Measurements from ENCODE around the gene MAT2A.

MAT2A gene

GRCh38 chr2:85577386-85578242 lies 38.6 kb downstream of the MAT2A start, which contains the start of gene VAMP8:
Gene VAMP8, plus strand, starts transcription at chr2:85577586. Its CDS starts 61 bp downstream, at chr2:85577647.
- no peak for ATAC-seq
- TF ChIP-seq TCF4 (CRISPR knock-in tag; IDR thresholded peaks at IDR 0.05; ENCODE audit: borderline replicate concordance) (no peak), CSRNP3 (CRISPR knock-in tag; IDR thresholded peaks at IDR 0.05) (no peak), ESRRG (CRISPR knock-in tag; IDR thresholded peaks at IDR 0.05) (no peak), ZNF8 (CRISPR knock-in tag; IDR thresholded peaks at IDR 0.05) (no peak), ISL1 (CRISPR knock-in tag; IDR thresholded peaks at IDR 0.05) (no peak), GLIS3 (CRISPR knock-in tag; IDR thresholded peaks at IDR 0.05) (no peak), ZC3H10 (CRISPR knock-in tag; IDR thresholded peaks at IDR 0.05) (no peak), OSR1 (CRISPR knock-in tag; IDR thresholded peaks at IDR 0.05) (no peak), CREB5 (CRISPR knock-in tag; IDR thresholded peaks at IDR 0.05; ENCODE audit: low read depth) (no peak), TSHZ2 (CRISPR knock-in tag; IDR thresholded peaks at IDR 0.05) (no peak), BACH2 (CRISPR knock-in tag; IDR thresholded peaks at IDR 0.05; ENCODE audit: borderline replicate concordance) (no peak)

GRCh38 chr2:85578243-85579180 lies 39.5 kb downstream of the MAT2A start:
- no peak for ATAC-seq

GRCh38 chr2:85579266-85579935 lies 40.4 kb downstream of the MAT2A start:
- no peak for ATAC-seq
- TF ChIP-seq ZNF565 (CRISPR knock-in tag; conservative IDR thresholded peaks at IDR 0.05; ENCODE audit: low read depth) (no peak), SNAI2 (CRISPR knock-in tag; IDR thresholded peaks at IDR 0.05) (no peak), TSHZ2 (CRISPR knock-in tag; IDR thresholded peaks at IDR 0.05) (no peak), PATZ1 (CRISPR knock-in tag; IDR thresholded peaks at IDR 0.05; ENCODE audit: borderline replicate concordance) (no peak), PPARA (CRISPR knock-in tag; IDR thresholded peaks at IDR 0.05; ENCODE audit: borderline replicate concordance) (no peak), ZFP30 (CRISPR knock-in tag; IDR thresholded peaks at IDR 0.05) (no peak), CSDC2 (CRISPR knock-in tag; IDR thresholded peaks at IDR 0.05) (no peak), TCF4 (CRISPR knock-in tag; IDR thresholded peaks at IDR 0.05; ENCODE audit: borderline replicate concordance) (no peak), ESRRG (CRISPR knock-in tag; IDR thresholded peaks at IDR 0.05) (no peak), TOX (CRISPR knock-in tag; IDR thresholded peaks at IDR 0.05; ENCODE audit: borderline replicate concordance) (no peak), ZFP3 (CRISPR knock-in tag; IDR thresholded peaks at IDR 0.05) (no peak), ZNF70 (CRISPR knock-in tag; IDR thresholded peaks at IDR 0.05) (no peak), ZNF8 (CRISPR knock-in tag; IDR thresholded peaks at IDR 0.05) (no peak), ARNTL (CRISPR knock-in tag; IDR thresholded peaks at IDR 0.05; ENCODE audit: borderline replicate concordance, low read depth) (no peak), ZC3H10 (CRISPR knock-in tag; IDR thresholded peaks at IDR 0.05) (no peak), CSRNP3 (CRISPR knock-in tag; IDR thresholded peaks at IDR 0.05) (no peak), GLIS3 (CRISPR knock-in tag; IDR thresholded peaks at IDR 0.05) (no peak), ISL1 (CRISPR knock-in tag; IDR thresholded peaks at IDR 0.05) (no peak)

More at GRCh38 chr2:85578243-85579180, 39.5 kb downstream of the MAT2A start:
- no peak for TF ChIP-seq ZFP30 (CRISPR knock-in tag; IDR thresholded peaks at IDR 0.05)
- no peak for TF ChIP-seq ZNF8 (CRISPR knock-in tag; IDR thresholded peaks at IDR 0.05)
- TF ChIP-seq RARB (CRISPR knock-in tag; IDR thresholded peaks at IDR 0.05), result no peak
- TF ChIP-seq ZFP3 (CRISPR knock-in tag; IDR thresholded peaks at IDR 0.05), result no peak
- no peak for TF ChIP-seq ESRRG (CRISPR knock-in tag; IDR thresholded peaks at IDR 0.05)

Data from SK-N-SH treated with all-trans-retinoic acid at 6 μM for 48 hours (cell line).